ENCODE measurements around the gene SIGLEC5.

- TF ChIP-seq POLR2A (IDR thresholded peaks at IDR 0.05) (no peak), CTCF (IDR thresholded peaks at IDR 0.05) (no peak), EP300 (IDR thresholded peaks at IDR 0.05) (peak; percentile 82 to 87)
These were observed 59.1 kb downstream of the SIGLEC5 start, which contains the start of gene ZNF175 for GRCh38 chr19:51570962-51571575.

Data from tibial nerve (tissue), 4 donors.